Suprapubic skin (tissue), 4 donors: ENCODE data around the gene PPEF1. TPM values are rescaled to one million over a fixed set of nuclear protein-coding genes. Genes with fewer than 3 reads are reported as not detected.

Source experiments
- DNase-seq, 2 donors: peaks; one replicate each; pipeline ENCODE4 v3.0.0-alpha.2; 2019; ENCODE audit warnings: low spot score in 2 of 2
- H3K27ac ChIP-seq: fragments of 200-600 bp; sonication (generic); one replicate; pipeline ENCODE4 v1.5.1; 2019
- H3K27me3 ChIP-seq: fragments of 200-600 bp; sonication (generic); one replicate; pipeline ENCODE4 v1.5.1; 2019
- H3K36me3 ChIP-seq: fragments of 200-600 bp; sonication (generic); one replicate; pipeline ENCODE4 v1.5.1; 2019
- H3K4me1 ChIP-seq: fragments of 200-600 bp; sonication (generic); one replicate; pipeline ENCODE4 v1.5.1; 2019
- H3K4me3 ChIP-seq: fragments of 200-600 bp; sonication (generic); one replicate; pipeline ENCODE4 v1.5.1; 2019; ENCODE audit warnings: mild to moderate bottlenecking
- H3K9me3 ChIP-seq: fragments of 200-600 bp; sonication (generic); one replicate; pipeline ENCODE4 v1.5.1; 2019
- EP300 ChIP-seq: sonication (generic); formaldehyde crosslinking; IDR thresholded peaks from one replicate; pipeline ENCODE4 v1.6.1; 2017; ENCODE audit warnings: antibody characterized with exemption
- POLR2A ChIP-seq, 2 donors: fragments of 450-650 bp; IDR thresholded peaks; one replicate each; pipeline ENCODE4 v1.6.1; 2017; ENCODE audit warnings: antibody characterized with exemption in 2 of 2, mild to moderate bottlenecking in 2 of 2, moderate library complexity in 2 of 2
- POLR2AphosphoS5 ChIP-seq, 3 donors: sonication (generic); formaldehyde crosslinking; IDR thresholded peaks; one replicate each; pipeline ENCODE4 v1.6.1; 2017; ENCODE audit warnings: antibody characterized with exemption in 3 of 3
- whole genome bisulfite sequencing: methylation state at CpG from one replicate; pipeline ENCODE4 v1.1.5; 2018; 5-methylcytosine and 5-hydroxymethylcytosine counted together
- total RNA-seq, 4 donors: library from RNA; depleted of rRNA; stranded (reverse); fragments of >200 nt; gene quantifications; one replicate each; pipeline ENCODE4 v1.1.0, GENCODE V29; 2016
- TF ChIP-seq, protein P1 (sequence below), 2 donors: fragments of 200-600 bp in 1 of 2; fragments of 450-650 bp in 1 of 2; sonication (generic) in 1 of 2; IDR thresholded peaks; one replicate each; pipeline ENCODE4 v1.5.1; 2016 to 2019; ENCODE audit warnings: antibody characterized with exemption in 2 of 2, mild to moderate bottlenecking in 1 of 2, moderate library complexity in 1 of 2

PPEF1 gene
- total RNA-seq, 4 donors from 2014 or later = 0.26 to 2.3 TPM; not detected in 2

DNA sequence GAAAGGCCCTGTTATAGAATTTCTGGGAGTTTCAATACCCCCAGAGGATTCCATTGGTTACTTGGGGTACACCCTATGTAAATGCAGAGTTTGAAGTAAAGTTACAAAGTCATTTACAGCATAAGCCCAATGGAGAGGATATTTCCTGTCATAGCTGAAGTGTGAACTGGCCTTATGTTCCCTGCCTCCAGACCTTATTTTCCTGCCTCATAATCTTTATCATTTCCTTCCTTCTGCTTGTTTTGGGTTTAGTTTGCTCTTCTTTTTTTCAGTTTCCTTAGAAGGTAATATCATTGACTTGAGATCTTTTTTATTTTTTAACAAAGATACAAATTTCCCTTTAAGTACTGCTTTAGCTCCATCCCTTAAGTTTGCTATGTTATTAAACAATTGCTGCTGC lies 85.4 kb downstream of the PPEF1 start:
- Histone ChIP-seq H3K9me3 (no peaks in the 10 kb centered on the region), H3K27ac (no peak overlapping the region), H3K4me3 (no peak overlapping the region), H3K4me1 (no peaks in the 10 kb centered on the region), H3K27me3 (no peaks in the 10 kb centered on the region), H3K36me3 (no peaks in the 10 kb centered on the region)
- no peak for DNase-seq
- no peak for TF ChIP-seq POLR2A (IDR thresholded peaks at IDR 0.05)
- TF ChIP-seq, protein P1, sequence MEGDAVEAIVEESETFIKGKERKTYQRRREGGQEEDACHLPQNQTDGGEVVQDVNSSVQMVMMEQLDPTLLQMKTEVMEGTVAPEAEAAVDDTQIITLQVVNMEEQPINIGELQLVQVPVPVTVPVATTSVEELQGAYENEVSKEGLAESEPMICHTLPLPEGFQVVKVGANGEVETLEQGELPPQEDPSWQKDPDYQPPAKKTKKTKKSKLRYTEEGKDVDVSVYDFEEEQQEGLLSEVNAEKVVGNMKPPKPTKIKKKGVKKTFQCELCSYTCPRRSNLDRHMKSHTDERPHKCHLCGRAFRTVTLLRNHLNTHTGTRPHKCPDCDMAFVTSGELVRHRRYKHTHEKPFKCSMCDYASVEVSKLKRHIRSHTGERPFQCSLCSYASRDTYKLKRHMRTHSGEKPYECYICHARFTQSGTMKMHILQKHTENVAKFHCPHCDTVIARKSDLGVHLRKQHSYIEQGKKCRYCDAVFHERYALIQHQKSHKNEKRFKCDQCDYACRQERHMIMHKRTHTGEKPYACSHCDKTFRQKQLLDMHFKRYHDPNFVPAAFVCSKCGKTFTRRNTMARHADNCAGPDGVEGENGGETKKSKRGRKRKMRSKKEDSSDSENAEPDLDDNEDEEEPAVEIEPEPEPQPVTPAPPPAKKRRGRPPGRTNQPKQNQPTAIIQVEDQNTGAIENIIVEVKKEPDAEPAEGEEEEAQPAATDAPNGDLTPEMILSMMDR (IDR thresholded peaks at IDR 0.05) = no peak
- no peak for TF ChIP-seq POLR2AphosphoS5 (IDR thresholded peaks at IDR 0.05)
- TF ChIP-seq EP300 = no peak

DNA sequence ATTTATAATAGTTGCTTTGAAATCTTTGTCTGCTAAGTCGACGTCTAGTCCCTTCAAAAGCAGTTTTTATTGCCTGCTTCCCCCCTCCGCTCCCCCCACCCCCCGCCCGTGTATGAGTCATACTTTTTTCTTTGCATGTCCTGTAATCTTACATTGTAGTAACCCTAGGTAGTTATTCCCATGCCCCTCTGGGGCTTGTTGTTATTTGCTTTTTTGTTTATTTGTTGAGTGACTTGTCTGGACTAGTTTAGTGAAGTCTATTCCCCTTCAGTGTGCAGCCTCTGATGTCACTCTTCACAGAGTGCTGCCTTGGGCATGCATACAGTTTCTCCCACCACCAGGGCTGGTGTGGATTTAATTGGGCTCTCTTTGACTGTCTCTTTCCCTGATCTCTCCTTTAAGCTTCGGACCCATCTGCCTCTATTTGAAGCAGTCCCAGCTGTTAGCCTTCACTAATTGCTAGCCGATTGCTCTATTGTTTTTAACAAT lies 86.2 kb downstream of the PPEF1 start:
- 52% methylated on average over 7 of the region's 7 CpGs for WGBS
- Histone ChIP-seq H3K27ac (no peak overlapping the region), H3K4me1 (no peaks in the 10 kb centered on the region), H3K4me3 (no peak overlapping the region), H3K9me3 (no peaks in the 10 kb centered on the region), H3K36me3 (no peaks in the 10 kb centered on the region), H3K27me3 (no peaks in the 10 kb centered on the region)
- TF ChIP-seq, protein P1 (IDR thresholded peaks at IDR 0.05) = no peak
- TF ChIP-seq EP300 (no peak), POLR2AphosphoS5 (IDR thresholded peaks at IDR 0.05) (no peak), POLR2A (IDR thresholded peaks at IDR 0.05) (no peak)
- no peak for DNase-seq

DNA sequence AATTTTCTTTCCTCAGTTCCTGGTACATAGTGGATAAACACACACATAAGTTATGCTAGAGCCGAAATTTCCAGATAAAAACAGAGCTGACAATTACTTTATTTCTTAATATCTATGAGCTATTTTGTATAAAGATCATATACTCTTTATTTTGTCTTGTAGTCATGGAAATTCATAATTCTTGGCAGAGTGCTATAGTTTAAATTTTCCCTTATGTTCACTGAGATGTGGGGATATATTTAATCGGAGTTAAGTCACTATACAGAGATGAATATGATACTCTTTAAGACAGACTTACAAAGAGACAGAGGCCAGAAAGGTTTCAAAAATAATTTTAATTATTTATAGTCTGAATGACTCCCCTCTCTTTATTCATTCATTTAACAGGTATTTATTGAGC lies 89.7 kb downstream of the PPEF1 start:
- H3K9me3 ChIP-seq = no peaks in the 10 kb centered on the region
- DNase-seq = no peak

DNA sequence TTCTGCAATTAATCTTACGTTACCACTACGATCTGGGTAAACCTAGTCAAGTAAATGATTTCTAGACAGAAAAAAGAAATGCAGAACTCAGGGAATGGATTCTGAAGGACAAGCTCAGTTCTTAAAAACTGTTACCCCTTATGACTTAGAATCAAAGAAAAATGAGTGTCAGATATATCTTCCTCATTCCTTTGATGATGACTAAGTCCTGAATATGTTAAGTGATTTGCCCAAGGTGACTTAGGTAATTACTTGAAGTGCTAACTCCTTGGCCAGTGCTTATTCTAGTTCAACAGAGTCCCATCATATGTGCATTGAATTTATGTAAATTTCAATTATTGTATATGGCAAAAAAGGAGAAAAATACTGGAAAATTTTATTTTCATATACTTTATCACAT lies 92.5 kb downstream of the PPEF1 start:
- TF ChIP-seq EP300 (no peak), POLR2AphosphoS5 (IDR thresholded peaks at IDR 0.05) (no peak), POLR2A (IDR thresholded peaks at IDR 0.05) (no peak)
- TF ChIP-seq, protein P1 (IDR thresholded peaks at IDR 0.05) = no peak
- no peaks in the 10 kb centered on the region for H3K4me1 ChIP-seq

More for the DNA sequence above, 89.7 kb downstream of the PPEF1 start:
- 85% methylated on average over 2 of the region's 2 CpGs for WGBS
- no peak overlapping the region for H3K27ac ChIP-seq
- TF ChIP-seq EP300 (no peak), POLR2AphosphoS5 (IDR thresholded peaks at IDR 0.05) (no peak), POLR2A (IDR thresholded peaks at IDR 0.05) (no peak)
- TF ChIP-seq, protein P1 (IDR thresholded peaks at IDR 0.05) = no peak
- H3K36me3 ChIP-seq = no peaks in the 10 kb centered on the region
- no peak overlapping the region for H3K4me3 ChIP-seq
- no peaks in the 10 kb centered on the region for H3K27me3 ChIP-seq
- H3K4me1 ChIP-seq = no peaks in the 10 kb centered on the region

DNA sequence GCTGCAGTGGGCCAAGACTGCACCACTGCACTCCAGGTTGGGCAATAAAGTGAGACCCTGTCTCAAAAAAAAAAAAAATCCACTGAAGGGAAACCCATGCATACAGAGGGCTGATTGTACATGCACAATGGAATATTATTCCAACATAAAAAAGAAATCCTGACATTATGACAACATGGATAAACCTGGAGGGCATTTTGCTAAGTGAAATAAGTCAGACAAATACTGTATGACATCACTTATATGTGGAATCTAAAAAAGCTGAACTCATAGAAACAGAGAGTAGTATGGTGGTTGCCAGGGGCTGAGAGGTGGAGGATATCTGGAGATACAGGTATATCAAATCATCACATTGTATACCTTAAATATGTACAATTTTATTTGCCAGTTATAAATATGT lies 102.2 kb downstream of the PPEF1 start:
- DNase-seq = no peak
- no peak overlapping the region for H3K4me3 ChIP-seq
- TF ChIP-seq EP300 (no peak), POLR2AphosphoS5 (IDR thresholded peaks at IDR 0.05) (no peak), POLR2A (IDR thresholded peaks at IDR 0.05) (no peak)
- TF ChIP-seq, protein P1 (IDR thresholded peaks at IDR 0.05) = no peak

More for the DNA sequence above, 92.5 kb downstream of the PPEF1 start:
- Histone ChIP-seq H3K9me3 (no peaks in the 10 kb centered on the region), H3K4me3 (no peak overlapping the region), H3K36me3 (no peaks in the 10 kb centered on the region), H3K27me3 (no peaks in the 10 kb centered on the region), H3K27ac (no peak overlapping the region)
- WGBS = 71% methylated on average over 2 of the region's 2 CpGs
- DNase-seq = no peak

More for the DNA sequence above, 102.2 kb downstream of the PPEF1 start:
- no peaks in the 10 kb centered on the region for H3K36me3 ChIP-seq
- no peaks in the 10 kb centered on the region for H3K4me1 ChIP-seq
- no peaks in the 10 kb centered on the region for H3K27me3 ChIP-seq
- H3K9me3 ChIP-seq = no peaks in the 10 kb centered on the region
- H3K27ac ChIP-seq = no peak overlapping the region
